Activated CD8-positive, alpha-beta memory T cell treated with anti-CD3 and anti-CD28 coated beads, Interleukin-2, amount 50 U/mL, for 24 hours (primary cell): ENCODE measurements around the gene MTHFD1L.
"Not testable (repeated sequence)": the region's sequence is repeated elsewhere in the genome, so short reads cannot be mapped to it uniquely, and the experiment has no call there.

Source experiments
- DNase-seq: peaks from one replicate; pipeline ENCODE4 v3.0.0-alpha.2; 2020; ENCODE audit errors: extremely low read depth

The MTHFD1L gene

DNA sequence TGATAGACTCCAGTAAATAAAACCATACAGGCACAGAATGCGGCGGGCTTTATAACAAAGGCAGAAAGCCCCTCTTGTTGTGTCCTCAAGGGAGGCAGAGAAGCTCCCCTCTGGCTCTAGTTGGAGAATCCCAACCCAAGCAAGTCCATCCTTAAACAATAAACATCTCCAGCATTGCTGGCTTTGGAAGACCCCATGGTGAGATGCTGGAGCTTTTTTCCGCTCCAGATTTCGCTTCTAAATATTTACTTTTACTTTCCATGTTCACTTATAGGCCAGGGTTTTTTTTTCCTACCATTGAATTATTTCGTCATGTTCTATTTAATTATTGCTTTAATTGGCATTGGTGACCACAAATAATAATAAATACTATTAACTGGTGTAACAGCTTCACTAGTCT, 176.2 kb downstream of the MTHFD1L start:
- no peak for DNase-seq

DNA sequence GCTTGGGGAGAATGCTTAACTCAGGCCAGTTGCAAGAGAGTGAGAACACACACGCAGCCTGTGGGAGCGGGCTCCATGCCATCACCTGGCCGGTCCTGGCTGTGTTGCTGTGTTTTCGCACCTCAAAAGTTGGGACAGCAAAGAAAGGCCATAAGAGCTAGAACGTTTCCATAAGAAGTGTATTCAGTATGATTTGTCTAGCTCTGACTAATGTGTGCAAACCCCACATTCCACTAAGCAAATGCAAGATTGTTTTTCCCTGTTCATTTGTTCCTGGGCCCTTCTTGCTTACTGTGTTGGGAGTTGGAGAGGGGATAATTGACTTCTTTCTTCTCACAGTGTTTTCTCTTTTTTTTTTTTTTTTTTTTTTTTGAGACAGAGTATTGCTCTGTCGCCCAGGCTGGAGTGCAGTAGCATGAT, 177.4 kb downstream of the MTHFD1L start:
- not testable (repeated sequence) for DNase-seq

- no peak for DNase-seq
Observed at GRCh38 chr6:151043944-151044343, 178.4 kb downstream of the MTHFD1L start.

GRCh38 chr6:151044465-151045441, 179.3 kb downstream of the MTHFD1L start:
- no peak for DNase-seq

DNA sequence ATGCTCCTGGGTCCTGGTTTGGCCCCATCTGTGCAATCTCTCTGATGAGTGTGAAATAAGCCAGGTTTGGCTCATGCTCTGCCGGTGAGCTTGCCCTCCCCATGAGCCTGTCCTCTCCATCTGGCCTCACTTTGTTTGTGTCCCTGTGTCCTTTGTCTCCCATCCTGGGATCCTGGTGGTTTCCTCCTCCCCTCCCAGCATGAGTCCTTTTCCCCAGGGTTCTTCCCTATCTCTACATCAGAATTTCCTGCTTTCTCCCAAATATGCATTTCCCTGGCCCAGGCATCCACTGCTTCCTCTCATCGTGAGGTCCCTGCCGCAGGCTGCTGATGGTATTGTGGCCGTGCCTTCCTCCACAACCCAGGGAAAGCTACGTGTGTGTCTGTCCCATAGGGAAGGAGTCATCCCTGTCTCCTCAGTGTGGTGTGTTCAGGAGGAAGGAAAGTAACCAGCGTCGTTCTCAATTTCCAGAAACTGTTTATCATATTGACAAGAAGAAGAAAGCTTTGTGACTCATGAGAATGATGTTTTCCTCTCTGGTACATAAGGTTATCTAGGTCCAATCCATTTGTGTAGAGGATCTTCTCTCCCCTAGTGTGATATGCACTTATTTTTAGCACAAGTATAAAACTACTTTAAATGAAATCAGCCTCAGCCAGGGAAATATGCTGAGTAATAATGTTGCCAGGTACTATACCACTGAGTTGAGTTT, 180.2 kb downstream of the MTHFD1L start:
- not testable (repeated sequence) for DNase-seq

- no peak for DNase-seq
Observed at GRCh38 chr6:151051164-151051563, 185.7 kb downstream of the MTHFD1L start.

DNA sequence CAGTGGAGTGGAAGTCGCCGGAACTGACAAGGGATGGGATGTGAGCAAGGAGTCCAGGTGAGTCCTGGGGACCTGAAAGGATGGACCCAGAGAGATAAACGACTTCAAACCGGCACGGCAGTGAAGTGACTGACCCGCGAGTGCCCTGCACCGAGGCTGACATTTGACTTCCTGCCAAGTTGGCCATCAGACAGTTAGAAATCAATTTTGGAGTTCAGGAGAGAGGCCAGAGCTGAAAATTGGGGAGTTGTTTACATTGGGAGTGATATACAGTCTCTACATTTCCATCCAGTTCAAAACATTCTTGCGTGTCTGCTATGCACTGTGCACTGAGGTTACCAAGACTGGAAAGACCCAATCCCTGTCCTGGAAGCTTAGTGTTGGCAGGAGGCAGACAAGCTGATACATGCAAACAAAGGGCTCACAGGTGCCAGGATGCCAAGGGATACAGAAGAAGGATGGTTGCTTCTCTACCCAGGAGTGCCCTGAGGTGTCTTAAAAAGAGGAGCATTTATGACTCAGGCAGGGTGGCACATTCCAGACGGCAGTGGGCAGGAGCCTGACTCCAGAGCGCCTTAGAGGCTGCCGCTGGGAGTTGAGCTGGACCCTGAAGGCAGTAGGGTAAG, 186.6 kb downstream of the MTHFD1L start:
- no peak for DNase-seq

DNA sequence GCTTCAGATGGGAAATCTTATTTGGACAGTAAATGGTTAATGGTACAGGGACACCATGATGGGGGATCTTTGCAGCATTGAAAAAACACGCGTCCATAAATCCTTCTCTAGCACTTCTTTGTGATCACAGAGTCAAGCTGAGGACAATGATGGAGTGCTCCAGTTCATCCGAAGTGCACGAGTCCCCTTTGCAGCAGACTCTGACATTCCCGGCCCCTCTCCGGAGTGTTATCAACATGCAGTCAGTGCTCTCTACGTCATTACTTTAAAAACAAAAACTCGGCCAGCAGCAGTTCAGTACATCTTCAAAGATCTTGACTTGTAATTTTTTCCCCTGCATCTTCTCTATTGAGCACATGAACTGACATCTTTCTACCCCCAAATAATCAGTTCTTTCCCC, 188.8 kb downstream of the MTHFD1L start:
- no peak for DNase-seq

GRCh38 chr6:151056230-151056907, 190.9 kb downstream of the MTHFD1L start:
- no peak for DNase-seq

- DNase-seq: no peak
Observed at GRCh38 chr6:151057061-151057460, 191.6 kb downstream of the MTHFD1L start.

- no peak for DNase-seq
Observed at GRCh38 chr6:151058021-151058733, 192.7 kb downstream of the MTHFD1L start.

DNA sequence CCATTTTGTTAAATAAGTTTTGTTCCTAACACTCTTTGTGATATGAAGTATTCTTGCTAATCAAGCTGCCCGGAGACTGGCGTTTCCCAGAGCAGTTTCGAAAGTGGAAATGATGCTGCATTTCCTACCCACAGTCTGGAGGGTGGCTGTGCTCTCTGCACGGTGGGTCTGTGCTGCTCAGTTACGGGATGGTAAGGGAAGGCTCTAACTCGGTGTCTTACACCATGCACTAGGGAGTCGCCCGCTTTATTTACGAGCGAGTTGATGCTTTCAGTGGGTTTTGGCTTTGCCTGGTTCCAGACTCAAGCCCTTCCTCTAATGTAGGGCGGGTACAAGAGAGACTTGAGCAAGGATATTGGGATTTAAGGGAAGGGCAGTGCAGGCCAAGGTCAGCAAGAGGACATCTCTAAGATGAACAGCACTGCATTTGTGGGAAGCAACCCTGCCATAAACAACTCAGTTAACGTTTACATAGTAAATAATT, 194.2 kb downstream of the MTHFD1L start:
- no peak for DNase-seq

GRCh38 chr6:151060096-151060765, 194.7 kb downstream of the MTHFD1L start:
- DNase-seq: no peak

GRCh38 chr6:151060766-151061531, 195.4 kb downstream of the MTHFD1L start:
- DNase-seq: no peak

GRCh38 chr6:151063352-151063751, 197.8 kb downstream of the MTHFD1L start:
- no peak for DNase-seq

DNA sequence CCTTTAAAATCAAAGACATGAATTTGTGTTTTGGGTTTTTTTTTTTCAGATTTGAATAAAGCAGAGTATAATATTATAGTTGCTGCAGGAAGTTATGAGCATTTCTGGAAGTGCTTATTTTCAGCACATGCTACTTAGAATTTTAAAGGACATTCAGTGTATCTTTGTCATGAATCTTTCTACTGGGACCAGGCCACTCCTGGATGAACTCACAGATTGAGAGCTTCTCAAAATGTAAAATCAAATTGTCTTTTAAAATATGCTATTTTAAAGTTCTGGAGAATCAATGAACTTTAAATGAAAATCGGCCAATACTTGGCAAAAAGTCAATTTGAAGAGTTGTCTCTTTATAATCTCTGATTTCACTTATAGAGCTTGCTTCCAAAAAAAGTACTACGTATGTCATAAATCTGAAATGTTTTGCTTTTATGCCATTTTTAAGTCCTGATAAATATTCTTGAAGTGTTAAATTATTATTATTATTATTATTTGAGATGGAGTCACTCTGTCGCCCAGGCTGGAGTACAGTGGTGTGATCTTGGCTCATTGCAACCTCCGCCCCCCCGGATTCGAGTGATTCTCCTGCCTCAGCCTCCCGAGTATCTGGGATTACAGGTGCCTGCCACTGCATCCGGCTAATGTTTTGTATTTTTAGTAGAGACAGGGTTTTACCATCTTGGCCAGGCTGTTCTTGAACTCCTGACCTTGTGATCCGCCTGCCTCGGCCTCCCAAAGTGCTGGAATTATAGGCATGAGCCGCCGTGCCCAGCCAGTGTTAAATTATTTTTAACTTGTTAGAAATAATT, 198.5 kb downstream of the MTHFD1L start:
- DNase-seq: no peak

- no peak for DNase-seq
Observed at GRCh38 chr6:151065027-151065815, 199.7 kb downstream of the MTHFD1L start.
